NCI-H128 (cell line): ENCODE data around the gene GPATCH3.
A peak's percentile ranks its signal among the peaks of the same experiment; 100 is the strongest.
"Not testable (repeated sequence)": the region's sequence is repeated elsewhere in the genome, so short reads cannot be mapped to it uniquely, and the experiment has no call there.

ENCODE experiments used
- DNase-seq: peaks from one replicate; lab custom pipeline; 2025; ENCODE audit not compliant: unreplicated experiment; lab: John Stamatoyannopoulos, UW

GPATCH3 gene

GRCh38 chr1:26900001-26900814 is at the start of gene GPATCH3:
Gene GPATCH3, minus strand, starts transcription at chr1:26900467. Its CDS starts 25 bp downstream, at chr1:26900442.
- DNase-seq: peak; percentile 95

- no peak for DNase-seq
Measured at GRCh38 chr1:26949926-26950319, 49.7 kb upstream of the GPATCH3 start.

- no peak for DNase-seq
Measured at GRCh38 chr1:26949266-26949925, 49.1 kb upstream of the GPATCH3 start.

GRCh38 chr1:26948725-26949057 is 48.4 kb upstream of the GPATCH3 start:
- not testable (repeated sequence) for DNase-seq

GRCh38 chr1:26946270-26946669 is 46.0 kb upstream of the GPATCH3 start:
- no peak for DNase-seq

- no peak for DNase-seq
Measured at GRCh38 chr1:26945728-26946127, 45.5 kb upstream of the GPATCH3 start.

- no peak for DNase-seq
Measured at GRCh38 chr1:26945138-26945537, 44.9 kb upstream of the GPATCH3 start.

- DNase-seq: no peak
Measured at GRCh38 chr1:26942656-26943055, 42.4 kb upstream of the GPATCH3 start.

GRCh38 chr1:26941311-26941710 is 41.0 kb upstream of the GPATCH3 start:
- DNase-seq: no peak

GRCh38 chr1:26938659-26939025 is 38.4 kb upstream of the GPATCH3 start:
- no peak for DNase-seq

GRCh38 chr1:26938004-26938658 is 37.9 kb upstream of the GPATCH3 start:
- DNase-seq: no peak

- DNase-seq: no peak
Measured at GRCh38 chr1:26936823-26937222, 36.6 kb upstream of the GPATCH3 start.

- no peak for DNase-seq
Measured at GRCh38 chr1:26932531-26932930, 32.3 kb upstream of the GPATCH3 start.

- no peak for DNase-seq
Measured at GRCh38 chr1:26923711-26924110, 23.4 kb upstream of the GPATCH3 start.

GRCh38 chr1:26922901-26923300 is 22.6 kb upstream of the GPATCH3 start:
- DNase-seq: no peak

- DNase-seq: no peak
Measured at GRCh38 chr1:26922431-26922729, 22.1 kb upstream of the GPATCH3 start.

GRCh38 chr1:26921540-26922430 is 21.5 kb upstream of the GPATCH3 start, which contains the start of gene NUDC:
Gene NUDC, plus strand, starts transcription at chr1:26921743. Its CDS starts 106 bp downstream, at chr1:26921849.
- DNase-seq: peak; percentile 99

- no peak for DNase-seq
Measured at GRCh38 chr1:26921126-26921539, 20.9 kb upstream of the GPATCH3 start.

GRCh38 chr1:26915204-26915842 is 15.1 kb upstream of the GPATCH3 start:
- DNase-seq: no peak

- peak; percentile 95 for DNase-seq
Measured at GRCh38 chr1:26913754-26914619, 13.7 kb upstream of the GPATCH3 start, which contains the start of gene NR0B2. Gene NR0B2, minus strand, starts transcription at chr1:26913975. Its CDS starts 35 bp downstream, at chr1:26913940.
